ENCODE results near the gene UQCRC1.

GRCh38 chr3:48567500-48567899, 41.9 kb downstream of the UQCRC1 start:
- TF ChIP-seq CTCF (conservative IDR thresholded peaks at IDR 0.05 in 1 of 2, IDR thresholded peaks at IDR 0.05 in 1 of 2; ENCODE audit: low read depth in 1 of 2, low read length in 2 of 2) (no peak), EZH2 (IDR thresholded peaks at IDR 0.05; ENCODE audit: low read length, missing control alignments) (no peak)
